HG03025 (cell line): ENCODE data around the gene C2orf76.
"Not testable (repeated sequence)": the region's sequence is repeated elsewhere in the genome, so short reads cannot be mapped to it uniquely, and the experiment has no call there.

ENCODE experiments used
- ATAC-seq: cut with Tn5 transposase; IDR thresholded peaks from one replicate; pipeline ENCODE4 v1.9.1; 2021; ENCODE audit warnings: mild to moderate bottlenecking, moderate library complexity; ENCODE audit not compliant: unreplicated experiment, low FRiP score

The C2orf76 gene

DNA sequence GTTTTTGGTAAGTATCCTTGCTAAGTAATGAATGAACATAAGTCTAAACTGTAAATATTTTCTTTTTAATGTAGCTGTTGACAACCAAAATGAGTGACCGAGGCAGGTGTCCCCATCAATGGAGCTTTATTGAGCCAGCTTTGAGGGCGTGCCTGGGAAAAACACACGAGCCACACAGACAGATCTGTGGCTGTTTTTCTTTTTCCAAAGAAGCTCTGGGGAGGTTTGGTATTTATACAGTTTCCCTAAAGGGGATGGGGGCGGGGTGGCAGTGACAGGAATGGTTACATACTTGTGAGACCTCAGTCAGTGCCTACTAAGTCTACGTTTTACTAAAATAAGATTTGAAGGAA, 11.3 kb upstream of the C2orf76 start:
- ATAC-seq: no peak

DNA sequence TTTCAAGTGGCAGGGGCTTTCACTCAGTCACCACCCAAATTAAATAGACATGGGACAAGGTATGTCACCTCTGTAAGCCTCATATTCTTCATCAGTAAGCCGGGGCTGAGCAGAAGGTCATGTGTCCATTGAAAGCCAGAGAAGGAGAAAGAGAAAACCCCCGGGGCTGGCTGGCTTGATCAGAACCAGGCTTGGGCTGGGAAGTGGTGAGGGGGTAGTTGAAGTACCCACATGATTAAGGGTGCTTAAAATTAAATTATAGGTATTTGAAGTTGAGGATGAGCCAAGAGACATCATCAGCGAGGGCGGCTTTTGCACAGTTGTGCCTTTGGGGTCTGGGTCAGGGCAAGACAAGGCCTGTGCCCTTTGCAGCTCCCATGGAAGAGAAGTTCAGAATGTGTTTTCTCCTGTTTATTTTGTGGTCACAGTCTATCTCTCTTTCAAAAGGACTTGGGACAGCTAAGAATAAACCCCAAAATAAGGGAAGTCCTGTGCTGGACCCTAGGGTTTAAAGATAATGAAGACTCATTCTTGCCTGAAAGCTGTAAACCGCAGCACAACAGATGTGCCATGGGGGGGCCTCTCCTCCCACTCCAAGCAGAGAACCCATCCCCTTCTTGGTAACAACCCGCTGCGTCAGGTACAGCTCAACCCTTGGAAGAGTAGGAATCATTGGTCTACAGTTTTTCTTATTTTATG, 10.8 kb upstream of the C2orf76 start:
- ATAC-seq: no peak

DNA sequence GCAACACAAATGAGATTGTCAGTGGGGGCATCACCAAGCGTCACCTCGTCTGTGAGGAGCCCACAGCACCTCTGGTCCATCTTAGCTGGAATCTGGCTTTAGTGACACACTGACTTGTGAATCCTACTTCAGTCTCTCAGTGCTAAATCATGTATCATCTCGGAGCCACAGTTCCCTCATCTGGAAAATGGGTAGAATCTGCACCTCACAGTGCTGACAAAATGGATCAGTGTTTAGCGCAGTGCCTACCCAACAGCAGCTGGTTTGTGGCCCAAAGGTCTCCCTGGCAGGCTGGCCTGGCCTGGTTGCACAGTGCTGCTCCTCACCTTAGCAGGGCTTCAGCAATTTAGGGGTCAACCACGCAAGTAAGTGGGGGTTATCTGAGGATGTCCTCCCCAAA, 10.2 kb upstream of the C2orf76 start:
- ATAC-seq: no peak

DNA sequence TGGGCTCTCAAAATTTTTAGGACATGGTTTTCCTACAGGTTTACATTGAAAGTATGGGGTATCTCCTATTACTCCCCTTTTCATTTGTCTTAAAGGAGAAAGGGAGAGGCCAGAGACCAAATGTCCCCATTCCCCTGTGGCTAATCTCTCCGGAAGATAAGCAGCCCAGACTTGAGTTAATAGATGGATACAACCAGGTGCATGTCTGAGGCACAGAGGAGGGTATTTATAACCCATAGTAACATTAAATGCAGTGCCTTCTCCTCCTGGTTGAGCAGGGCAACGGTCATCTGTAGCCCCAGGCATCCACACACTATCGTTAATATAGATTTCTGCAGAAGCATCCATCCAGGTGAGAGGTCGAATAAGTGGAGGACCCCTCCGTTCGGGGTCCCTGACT, 9.8 kb upstream of the C2orf76 start:
- ATAC-seq: not testable (repeated sequence)

DNA sequence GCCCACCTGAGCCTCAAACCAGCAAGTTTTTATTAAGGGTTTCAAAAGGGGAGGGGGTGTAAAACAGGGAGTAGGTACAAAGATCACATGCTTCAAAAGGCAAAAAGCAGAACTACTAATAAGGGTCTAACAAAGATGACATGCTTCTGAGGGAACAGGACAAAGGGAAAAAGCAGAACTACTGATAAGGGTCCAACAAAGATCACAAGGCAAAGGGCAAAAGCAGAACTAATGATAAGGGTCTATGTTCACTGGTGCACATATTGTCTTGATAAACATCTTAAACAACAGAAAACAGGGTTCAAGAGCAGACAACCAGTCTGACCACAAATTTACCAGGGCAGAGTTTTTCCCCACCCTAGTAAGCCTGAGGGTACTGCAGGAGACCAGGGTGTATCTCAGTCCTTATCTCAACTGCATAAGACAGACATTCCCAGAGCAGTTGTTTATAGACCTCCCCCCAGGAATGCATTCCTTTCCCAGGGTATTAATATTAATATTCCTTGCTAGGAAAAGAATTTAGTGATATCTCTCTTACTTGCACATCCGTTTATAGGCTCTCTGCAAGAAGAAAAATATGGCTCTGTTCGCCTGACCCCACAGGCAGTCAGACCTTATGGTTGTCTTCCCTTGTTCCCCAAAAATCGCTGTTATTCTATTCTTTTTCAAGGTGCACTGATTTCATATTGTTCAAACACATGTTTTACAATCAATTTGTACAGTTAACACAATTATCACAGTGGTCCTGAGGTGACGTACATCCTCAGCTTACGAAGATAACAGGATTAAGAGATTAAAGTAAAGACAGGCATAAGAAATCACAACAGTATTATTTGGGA, 7.5 kb upstream of the C2orf76 start:
- ATAC-seq: not testable (repeated sequence)

DNA sequence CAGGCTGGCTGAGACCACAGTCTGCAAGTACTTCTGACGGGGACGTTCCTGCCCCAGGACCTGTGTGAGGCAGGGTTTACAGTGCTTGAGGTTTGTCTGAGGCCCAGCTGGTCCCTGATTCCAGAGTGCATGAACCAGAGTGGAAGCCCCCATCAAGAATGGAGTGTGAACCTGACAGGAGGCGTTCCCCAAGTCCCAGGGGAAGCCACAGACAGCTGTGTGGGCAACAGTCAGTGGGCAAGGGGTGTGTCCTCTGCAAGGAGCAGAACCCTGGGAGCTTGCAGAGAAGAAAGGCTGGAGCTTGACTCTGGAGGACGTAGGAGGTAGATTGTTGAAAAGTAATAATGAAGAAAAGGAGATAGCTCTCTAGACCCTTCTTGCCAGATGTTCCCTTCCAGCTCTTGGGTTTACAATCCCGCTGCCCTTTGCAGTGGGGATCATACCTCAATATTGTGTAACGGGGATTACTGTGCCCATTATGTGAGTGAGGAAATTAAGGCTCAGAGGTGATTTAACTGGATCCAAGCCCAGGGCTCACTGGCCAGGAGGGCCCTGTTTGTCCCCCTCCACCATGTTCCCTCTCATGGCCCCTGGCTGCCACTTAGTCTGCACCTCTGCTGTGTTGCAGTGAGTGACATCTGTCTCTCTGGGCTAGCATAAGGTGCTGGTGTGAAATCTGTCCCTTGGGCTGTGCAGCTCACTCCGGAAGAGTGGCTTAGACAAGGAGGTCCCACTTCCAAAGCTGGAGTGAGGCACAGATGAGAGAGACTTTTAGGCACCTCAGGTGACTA, 6.3 kb upstream of the C2orf76 start:
- no peak for ATAC-seq

DNA sequence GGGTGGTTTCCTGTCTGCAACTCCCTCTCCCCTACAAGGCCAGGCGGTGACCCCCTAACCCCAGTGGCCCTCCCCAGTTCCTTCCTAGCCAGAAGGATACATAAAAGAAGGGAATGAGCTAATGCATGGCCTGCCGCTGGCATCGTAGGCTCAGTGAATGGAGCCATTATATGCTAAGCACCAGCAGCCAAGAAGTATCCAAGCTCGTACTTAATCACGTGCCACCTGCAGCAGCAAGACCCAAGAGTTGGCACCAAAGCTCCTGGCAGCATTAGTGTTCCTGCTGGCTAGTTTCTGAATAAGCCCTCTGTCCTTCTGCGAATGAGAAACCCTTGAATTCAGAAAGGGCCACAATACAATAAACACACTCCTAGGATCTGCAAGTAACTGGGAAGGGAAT, 4.5 kb upstream of the C2orf76 start:
- no peak for ATAC-seq

DNA sequence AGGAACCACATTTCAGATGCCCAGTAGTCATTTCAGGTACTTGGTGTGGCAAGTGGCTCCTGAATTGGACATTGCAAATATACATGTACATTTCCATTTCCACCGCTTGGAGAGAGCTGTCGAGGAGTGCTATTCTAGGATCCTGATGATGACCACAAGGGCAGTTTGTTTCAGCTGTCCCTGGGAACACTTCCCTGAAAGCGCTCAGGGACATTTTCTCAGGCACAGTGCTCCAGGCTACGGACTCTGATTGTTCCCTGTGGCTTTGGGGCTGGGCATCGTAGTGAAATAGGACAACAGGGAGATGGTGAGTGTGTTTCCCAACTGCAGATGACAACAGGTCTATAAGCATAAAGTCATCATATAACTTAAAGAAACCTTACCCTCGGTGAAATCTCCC, 3.2 kb upstream of the C2orf76 start:
- ATAC-seq: no peak

DNA sequence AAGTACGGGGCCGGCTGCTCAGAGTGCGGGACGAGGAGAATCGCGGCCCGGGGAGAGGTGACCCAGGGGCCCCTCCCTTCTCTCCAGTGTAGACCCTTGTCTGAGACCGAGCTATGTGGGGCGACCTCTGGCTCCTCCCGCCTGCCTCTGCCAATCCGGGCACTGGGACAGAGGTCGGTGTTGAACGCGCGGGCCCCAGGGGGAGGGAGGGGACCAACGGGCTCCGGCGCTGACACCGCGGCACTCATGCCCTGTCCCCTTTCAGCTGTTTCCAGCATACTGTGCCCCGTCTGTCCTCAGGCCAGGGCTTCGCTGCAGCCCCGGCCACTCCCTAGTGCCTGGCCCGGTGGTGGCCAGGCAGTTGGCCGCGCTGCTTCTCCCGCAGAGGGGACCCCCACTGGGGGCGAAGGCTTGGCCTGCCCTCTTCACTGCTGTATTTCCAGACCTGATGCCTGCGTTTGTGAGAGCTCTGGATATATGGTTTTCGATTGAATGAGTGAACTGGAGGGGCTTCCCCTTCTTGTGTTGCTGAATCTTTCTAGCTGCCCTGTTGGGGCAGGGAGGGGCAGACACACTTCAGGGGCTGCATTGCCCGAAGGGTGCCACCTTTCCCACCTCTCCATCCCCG, 952 bp upstream of the C2orf76 start:
- ATAC-seq: peak; percentile 23

DNA sequence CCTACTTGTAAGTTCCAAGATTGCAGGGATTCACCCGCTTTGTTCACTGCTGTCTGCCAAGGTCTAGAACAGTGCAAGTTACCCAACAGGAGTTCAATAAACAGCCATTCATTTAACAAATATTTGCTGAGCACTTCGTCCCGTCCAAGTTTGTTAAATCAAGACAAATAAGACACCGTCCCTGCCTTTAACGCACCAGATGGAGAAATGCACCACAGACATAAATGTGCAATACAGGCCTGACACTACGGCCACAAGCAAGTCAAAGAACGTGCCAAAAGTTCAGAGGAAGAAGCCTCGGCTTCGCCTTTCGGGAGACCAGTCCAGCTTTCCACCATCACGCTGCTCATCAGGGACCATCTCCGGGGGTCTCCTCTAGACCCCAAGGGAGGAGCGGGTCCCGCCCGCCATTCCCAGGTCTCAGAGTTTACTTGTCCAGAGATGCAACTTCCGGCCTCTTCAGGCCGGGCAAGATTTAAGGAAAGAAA, 429 bp downstream of the C2orf76 start:
- ATAC-seq: peak; percentile 6

DNA sequence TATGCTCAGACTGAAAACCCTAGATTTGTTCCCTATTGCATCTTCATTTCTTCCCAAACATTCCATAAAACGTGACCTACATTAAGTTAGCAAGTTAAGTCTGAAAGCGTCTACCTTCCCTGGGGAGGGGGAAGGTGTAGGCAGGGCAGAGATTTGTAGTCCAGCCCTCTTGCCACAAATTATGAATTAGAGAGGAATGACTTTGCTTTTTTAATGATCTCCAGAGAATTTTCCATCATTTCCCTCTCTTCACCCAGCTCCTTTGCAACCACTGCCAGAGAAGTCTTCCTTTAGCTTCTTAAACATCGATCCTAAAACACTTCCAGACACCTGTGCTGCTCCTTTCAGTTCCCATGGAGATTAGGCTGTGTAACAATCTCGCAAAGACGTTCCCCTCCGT, 1.2 kb downstream of the C2orf76 start:
- ATAC-seq: no peak

DNA sequence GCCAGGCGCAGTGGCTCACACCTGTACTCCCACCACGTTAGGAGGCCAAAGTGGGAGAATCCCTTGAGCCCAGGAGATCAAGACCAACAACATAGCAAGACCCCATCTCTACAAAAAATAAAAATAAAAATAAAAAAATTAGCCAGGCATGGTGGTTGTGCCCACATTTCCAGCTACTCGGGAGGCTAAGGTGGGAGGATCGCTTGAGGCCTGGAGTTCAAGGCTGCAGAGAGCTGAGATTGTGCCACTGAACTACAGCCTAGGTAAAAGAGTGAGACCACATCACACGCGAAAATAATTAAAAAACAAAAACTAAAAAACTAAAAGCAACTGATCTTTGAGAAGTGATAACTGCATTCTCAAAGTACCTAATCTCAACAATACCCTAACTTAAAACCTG, 1.8 kb downstream of the C2orf76 start:
- no peak for ATAC-seq

DNA sequence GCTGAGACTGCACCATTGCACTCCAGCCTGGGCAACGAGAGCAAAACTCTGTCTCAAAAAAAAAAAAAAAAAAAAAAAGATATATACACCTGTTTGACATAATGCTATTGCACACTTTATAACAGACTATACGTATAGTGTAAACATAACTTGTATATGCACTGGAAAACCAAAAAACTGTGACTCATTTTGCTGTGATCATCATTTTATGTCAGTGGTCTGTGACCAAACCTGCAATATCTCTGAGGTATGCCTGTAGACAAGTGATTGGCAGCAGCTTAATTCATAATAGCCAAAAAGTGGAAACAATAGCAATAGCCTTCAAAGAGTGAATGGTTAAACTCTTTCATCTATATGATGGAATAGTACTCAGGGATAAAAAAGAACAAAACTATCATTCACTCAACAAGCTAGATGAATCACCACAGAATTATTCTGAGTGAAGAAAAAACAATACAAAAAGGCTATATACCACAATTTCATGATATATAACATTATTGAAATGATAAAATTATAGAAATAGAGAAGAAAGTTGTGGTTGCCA, 6.1 kb downstream of the C2orf76 start:
- ATAC-seq: no peak

DNA sequence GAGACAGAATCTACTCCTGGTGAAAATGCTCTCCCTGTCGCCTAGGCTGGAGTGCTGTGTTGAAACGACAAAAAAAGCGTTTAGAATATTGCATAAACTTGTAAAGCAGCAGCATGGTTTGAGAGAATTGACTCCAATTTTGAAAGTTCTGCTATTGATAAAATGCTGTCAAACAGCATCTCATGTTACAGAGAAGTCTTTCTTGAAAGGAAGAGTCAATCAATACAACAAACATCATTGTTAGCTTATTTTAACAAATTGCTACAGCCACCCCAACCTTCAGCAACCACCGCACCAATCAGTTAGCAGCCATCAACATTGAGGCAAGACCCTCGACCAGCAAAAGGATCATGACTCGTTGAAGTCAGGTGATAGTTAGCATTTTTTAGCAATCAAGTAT, 6.9 kb downstream of the C2orf76 start:
- ATAC-seq: no peak

DNA sequence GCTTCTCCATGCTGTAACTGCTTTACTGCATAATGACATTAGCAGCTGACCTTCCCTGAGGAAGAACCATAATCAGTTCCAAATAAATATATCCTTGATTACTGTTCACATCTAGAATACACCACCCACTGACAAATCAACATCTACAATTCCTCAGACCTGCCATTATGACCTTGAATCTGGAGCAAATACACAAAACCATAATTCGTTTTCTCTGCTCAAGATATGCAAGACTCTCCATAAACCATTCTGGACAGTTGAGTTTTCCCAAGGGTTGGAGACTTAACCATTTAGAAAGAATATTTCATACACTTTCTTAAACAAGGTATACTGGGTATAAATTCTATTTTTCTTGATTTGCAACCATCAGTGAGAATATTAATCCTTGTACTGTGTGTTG, 11.8 kb downstream of the C2orf76 start:
- ATAC-seq: no peak

DNA sequence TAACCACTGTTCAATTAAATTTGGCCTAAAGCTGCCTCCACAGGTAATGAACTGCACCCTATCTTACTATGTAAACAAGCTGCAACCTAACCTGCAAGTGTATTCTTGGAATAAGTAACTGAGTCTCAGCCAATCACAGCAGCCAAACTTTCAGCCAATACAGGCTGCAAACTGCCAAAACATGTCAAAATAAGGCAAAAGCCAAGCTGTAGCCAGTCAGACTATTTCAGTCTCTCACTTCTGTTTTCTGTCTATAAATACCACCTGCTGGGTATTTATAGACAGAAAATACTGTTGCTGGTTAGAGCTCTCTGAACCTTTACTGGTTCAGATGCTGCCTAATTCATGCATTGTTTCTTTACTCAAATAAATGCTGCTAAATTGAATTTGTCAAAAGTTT, 14.3 kb downstream of the C2orf76 start:
- peak; percentile 92 for ATAC-seq

DNA sequence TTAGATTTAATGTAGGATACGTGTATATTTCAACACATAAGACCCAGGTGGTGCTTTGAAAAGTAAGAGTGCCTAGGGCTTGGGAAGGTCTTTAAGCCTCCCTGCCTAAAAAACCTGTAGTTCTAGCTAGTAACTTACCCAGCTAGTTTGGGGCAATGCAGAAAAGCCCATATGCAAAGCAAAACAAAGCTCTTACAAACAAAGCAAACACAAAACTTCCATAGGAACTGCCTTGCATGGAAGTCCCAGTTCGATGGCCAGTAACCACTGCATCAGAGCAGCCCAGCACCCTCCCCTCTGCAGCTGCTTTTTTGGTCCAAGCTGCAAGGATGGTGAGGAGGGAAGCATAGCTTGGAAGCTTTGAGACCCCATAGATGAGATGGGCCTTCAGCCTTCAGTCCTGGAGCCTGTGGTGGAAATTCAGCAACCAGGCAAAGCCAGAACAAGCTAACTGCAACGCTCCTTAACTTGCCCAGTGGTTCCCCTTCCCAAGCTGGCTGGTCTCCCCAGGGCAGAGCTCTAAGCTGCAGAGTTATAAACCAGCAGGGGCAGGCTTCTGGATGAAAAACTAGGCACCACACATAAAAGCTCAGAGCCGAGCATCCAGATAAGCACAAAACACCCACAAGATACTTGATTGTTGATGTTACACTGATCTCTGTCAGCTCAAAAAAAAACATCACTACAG, 16.2 kb downstream of the C2orf76 start:
- ATAC-seq: no peak

DNA sequence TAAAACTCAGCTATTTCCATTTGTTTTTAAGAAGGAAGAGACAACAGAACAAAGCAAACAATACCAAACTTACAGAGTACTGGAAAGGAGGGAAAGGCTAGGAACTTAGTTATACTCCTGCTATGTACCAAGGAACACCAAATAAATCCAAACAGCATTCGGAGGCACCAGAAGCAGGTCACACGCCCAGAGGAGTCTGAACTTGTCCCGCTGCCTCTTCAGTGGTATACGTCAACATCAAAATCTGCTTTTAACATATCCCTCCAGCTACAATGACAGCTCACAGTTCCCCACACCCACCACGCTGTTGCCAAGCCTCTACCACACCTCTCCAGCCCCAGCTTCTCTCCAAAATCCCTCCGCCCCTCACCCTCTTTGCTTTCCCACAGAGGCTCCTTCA, 17.3 kb downstream of the C2orf76 start:
- ATAC-seq: no peak

DNA sequence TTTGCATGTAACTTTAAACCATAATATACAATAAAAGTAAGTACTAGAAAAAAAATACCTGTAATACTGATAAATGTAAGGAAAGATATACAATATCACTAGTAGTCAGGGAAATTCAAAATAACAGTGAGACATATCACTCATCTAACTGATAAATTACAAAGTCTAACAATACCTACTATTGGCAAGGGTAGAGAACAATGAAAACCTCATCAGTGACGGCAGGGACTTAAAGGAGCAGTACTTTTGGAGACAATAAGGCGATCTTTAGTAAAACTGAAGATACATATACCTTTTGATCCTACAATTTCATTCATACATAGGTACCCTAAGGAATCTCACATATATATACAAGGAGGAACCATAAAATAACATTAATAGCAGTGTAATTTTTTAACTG, 24.9 kb downstream of the C2orf76 start:
- no peak for ATAC-seq

DNA sequence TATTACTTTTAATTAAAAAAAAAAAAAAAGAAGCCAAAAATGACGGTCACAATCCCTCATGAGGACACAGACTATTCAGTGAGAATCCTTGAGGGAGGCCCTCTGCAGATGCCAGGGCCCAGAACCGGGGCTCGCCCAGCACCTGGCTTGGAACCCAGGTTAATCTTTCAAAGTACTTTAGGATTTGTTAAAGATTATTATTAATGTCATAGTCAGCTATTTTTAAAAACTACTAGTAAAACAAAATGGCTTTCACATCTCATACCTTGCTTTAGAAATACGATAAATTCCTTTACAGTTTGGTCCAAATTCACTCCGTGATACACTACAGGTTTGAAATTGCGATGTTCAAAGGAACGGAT, 27.1 kb downstream of the C2orf76 start:
- ATAC-seq: peak; percentile 8
